HFF-Myc (cell line): ENCODE measurements around the gene ARL13B.

ENCODE experiments used
- DNase-seq: peaks from one replicate; pipeline ENCODE4 v3.0.0-alpha.2; 2011; ENCODE audit warnings: low read depth; ENCODE audit errors: extremely low read depth
- H3K4me3 ChIP-seq: replicated peaks from 2 replicates; pipeline ENCODE4 v1.5.1; 2011; ENCODE audit warnings: low read depth, mild to moderate bottlenecking, control low read depth, low read length
- TF ChIP-seq, protein P1 (sequence below): IDR thresholded peaks from 2 replicates; pipeline ENCODE4 v1.5.1; 2012; ENCODE audit warnings: mild to moderate bottlenecking, low read depth, low read length, control low read depth; ENCODE audit errors: missing control alignments

The ARL13B gene

DNA sequence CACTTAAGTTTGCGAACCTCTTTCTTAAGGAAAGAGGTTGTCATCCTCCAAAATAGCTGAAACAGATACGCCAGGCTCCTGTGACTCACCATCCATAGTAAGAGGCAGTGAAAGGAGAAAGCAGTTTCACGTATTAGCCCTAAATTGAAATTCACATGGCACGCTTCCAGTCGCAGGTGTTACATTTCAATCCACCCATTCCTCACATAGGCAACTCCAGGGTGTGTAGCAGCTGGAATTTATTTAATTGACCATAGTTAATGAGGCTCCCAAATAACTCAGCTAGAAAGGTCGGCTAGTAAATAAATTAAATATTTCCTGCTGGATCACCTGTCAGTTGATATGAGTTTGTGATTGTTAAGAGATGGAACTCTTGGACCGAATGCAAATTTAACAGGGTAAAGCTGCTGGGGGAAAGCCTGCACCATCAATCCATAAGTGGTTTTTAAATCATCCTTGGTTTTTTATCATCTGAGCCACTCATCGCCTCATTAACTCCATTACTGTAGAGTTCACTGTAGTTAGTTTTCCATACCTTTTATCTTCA, 102.5 kb downstream of the ARL13B start:
- TF ChIP-seq, protein P1, sequence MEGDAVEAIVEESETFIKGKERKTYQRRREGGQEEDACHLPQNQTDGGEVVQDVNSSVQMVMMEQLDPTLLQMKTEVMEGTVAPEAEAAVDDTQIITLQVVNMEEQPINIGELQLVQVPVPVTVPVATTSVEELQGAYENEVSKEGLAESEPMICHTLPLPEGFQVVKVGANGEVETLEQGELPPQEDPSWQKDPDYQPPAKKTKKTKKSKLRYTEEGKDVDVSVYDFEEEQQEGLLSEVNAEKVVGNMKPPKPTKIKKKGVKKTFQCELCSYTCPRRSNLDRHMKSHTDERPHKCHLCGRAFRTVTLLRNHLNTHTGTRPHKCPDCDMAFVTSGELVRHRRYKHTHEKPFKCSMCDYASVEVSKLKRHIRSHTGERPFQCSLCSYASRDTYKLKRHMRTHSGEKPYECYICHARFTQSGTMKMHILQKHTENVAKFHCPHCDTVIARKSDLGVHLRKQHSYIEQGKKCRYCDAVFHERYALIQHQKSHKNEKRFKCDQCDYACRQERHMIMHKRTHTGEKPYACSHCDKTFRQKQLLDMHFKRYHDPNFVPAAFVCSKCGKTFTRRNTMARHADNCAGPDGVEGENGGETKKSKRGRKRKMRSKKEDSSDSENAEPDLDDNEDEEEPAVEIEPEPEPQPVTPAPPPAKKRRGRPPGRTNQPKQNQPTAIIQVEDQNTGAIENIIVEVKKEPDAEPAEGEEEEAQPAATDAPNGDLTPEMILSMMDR = no peak
- H3K4me3 ChIP-seq = no peak overlapping the region
- no peak for DNase-seq

DNA sequence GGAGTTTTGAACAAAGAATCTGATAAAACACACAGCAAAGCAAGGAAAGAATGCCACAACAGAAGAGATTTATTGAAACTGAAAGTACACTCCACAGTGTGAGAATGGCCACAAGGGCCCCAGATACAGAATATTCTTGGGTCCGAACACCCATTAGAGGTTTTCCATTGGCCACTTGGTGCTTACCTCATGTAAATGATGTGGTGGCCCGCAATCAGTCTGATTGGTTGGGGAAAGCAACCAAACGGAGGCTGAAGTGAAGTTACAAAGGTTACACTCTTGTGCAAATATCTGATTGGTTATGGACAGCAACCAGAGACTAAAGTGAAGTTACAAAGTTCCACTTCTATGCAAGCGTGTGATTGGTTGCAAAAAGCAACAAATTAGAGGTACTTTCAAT, 103.3 kb downstream of the ARL13B start:
- no peak for DNase-seq
- TF ChIP-seq, protein P1 = no peak
- H3K4me3 ChIP-seq = no peak overlapping the region

DNA sequence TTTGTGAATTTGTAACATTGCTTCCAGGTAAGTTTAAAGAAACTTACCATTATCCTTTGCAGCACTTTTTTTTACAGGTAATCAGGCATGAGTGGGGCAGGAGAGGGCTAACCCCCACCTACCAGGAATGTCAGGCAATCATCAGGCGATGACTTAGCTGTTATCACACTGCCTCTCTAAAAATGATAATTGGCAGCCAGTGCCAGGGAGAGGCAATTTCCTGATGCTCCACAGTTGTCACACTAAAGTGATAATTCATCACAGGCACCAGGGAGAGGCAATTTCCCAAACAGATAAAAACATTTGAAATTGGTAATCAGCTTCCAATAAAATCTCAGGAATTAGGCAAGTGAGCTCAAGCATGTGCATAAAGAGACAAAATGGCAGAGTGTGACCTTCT, 109.2 kb downstream of the ARL13B start:
- no peak for DNase-seq
- TF ChIP-seq, protein P1 = no peak

DNA sequence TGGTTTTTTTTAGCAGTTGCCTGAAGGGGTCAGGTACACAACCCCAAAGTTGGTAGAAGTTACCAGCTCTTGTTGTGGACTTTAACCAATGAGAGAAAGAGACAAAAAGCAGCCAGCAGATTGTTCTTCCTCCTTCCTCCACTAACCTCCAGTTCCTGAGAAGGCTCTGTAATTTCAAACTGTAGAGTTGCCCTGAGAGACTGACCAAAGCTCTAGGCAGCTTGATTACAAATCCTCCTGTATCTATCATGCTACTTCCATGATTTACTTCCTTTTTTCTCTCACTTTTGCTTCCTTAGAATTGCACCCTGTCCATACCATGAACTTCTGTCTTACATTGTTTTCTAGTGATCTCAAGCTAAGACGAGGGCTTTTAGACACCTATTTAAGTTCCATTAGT, 112.1 kb downstream of the ARL13B start:
- DNase-seq = no peak
- TF ChIP-seq, protein P1 = no peak
- no peak overlapping the region for H3K4me3 ChIP-seq

More for the DNA sequence above, 109.2 kb downstream of the ARL13B start:
- H3K4me3 ChIP-seq = no peak overlapping the region

DNA sequence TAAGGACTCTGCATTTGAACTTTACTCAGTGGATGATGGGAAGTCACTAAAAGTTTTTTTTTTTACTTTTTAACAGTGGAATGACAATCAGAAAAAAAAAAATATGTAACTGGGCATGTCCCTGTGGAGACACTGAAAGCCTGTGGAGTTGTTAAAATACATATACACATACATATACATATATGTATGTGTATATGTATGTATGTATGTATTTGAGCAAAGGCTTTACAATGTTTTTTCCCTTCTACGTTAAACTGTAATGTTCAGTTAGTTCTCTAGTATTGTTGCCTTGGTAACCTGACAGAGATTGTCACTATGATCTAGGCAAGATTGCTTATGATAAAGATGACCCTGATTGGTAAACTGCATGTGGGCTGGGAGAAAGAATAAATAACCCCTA, 113.2 kb downstream of the ARL13B start:
- DNase-seq = no peak
- TF ChIP-seq, protein P1 = no peak

DNA sequence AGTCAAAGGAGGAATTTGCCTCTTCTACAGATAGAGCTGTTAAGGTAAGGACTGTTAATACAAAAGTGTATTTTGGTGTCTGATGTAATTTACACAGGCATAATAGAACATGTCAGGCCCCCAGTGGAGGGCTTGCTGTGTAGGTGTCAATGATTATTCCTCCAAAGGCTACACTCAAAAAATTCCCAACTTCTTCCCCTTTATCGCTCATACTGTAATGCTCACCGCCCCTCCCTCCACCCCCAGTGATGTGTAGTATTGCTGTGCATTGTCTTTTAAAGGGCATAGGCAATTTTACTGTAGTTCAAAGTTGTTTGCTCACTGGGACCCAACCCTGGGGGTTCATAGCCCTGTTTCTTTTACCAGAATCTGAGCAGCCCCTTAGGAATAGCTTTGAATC, 115.2 kb downstream of the ARL13B start:
- DNase-seq = no peak
- TF ChIP-seq, protein P1 = no peak
- no peak overlapping the region for H3K4me3 ChIP-seq

More for the DNA sequence above, 113.2 kb downstream of the ARL13B start:
- no peak overlapping the region for H3K4me3 ChIP-seq

DNA sequence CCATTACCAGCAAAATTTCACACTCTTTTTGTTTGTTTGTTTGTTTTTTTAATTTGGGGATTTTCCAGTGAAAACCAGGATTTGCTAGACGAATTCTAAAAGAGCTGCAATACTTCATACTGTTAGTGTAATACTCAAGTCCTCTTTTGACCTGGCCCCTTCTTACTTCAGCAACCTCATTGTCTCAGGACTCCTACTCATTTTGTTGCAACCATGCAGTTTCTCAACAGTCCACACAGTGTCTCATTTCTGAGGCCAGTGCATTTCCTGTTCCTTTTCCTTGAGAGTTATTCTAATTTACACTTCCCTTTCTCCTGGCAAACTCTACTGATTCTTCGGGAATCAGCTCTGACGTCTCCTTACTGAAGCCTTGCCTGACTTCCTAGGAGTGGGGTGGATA, 118.5 kb downstream of the ARL13B start:
- TF ChIP-seq, protein P1 = no peak
- H3K4me3 ChIP-seq = no peak overlapping the region
- DNase-seq = no peak
